Sigmoid colon (tissue), 7 donors: ENCODE results near the gene ACOD1. TPM values are rescaled to one million over a fixed set of nuclear protein-coding genes. Genes with fewer than 3 reads are reported as not detected.

Experiments used
- DNase-seq: peaks from one replicate; pipeline ENCODE4 v3.0.0-alpha.2; 2019
- H3K27ac ChIP-seq, 4 donors: fragments of 200-600 bp; sonication (generic); one replicate each; pipeline ENCODE4 v1.5.1; 2016 to 2019; ENCODE audit warnings: mild to moderate bottlenecking in 1 of 4
- H3K27me3 ChIP-seq, 3 donors: fragments of 200-600 bp; sonication (generic); one replicate each; pipeline ENCODE4 v1.5.1; 2019; ENCODE audit warnings: mild to moderate bottlenecking in 1 of 3
- H3K36me3 ChIP-seq, 4 donors: fragments of 200-600 bp; sonication (generic); one replicate each; pipeline ENCODE4 v1.5.1; 2016 to 2019
- H3K4me1 ChIP-seq, 4 donors: fragments of 200-600 bp; sonication (generic); one replicate each; pipeline ENCODE4 v1.5.1; 2017 to 2019
- H3K4me3 ChIP-seq, 4 donors: fragments of 200-600 bp; sonication (generic); one replicate each; pipeline ENCODE4 v1.5.1; 2017 to 2019; ENCODE audit warnings: mild to moderate bottlenecking in 2 of 4, moderate library complexity in 1 of 4
- H3K9me3 ChIP-seq, 4 donors: fragments of 200-600 bp in 3 of 4; sonication (generic) in 3 of 4; one replicate each; pipeline versions ENCODE4 v1.5.1 to v1.6.1; 2013 to 2019
- EP300 ChIP-seq, 4 donors: sonication (generic); formaldehyde crosslinking; IDR thresholded peaks; one replicate each; pipeline ENCODE4 v1.6.1; 2017; ENCODE audit warnings: antibody characterized with exemption in 4 of 4
- POLR2A ChIP-seq, 2 donors: fragments of 450-650 bp; IDR thresholded peaks; one replicate each; pipeline ENCODE4 v1.6.1; 2016; ENCODE audit warnings: antibody characterized with exemption in 2 of 2, mild to moderate bottlenecking in 2 of 2, moderate library complexity in 2 of 2
- POLR2AphosphoS5 ChIP-seq, 4 donors: sonication (generic); formaldehyde crosslinking; IDR thresholded peaks; one replicate each; pipeline ENCODE4 v1.6.1; 2017; ENCODE audit warnings: antibody characterized with exemption in 4 of 4
- WGBS, 2 donors: extraction: QIAGEN DNeasy Blood & Tissue Kit; methylation state at CpG; one replicate each; pipeline ENCODE4 v1.1.7; 2013; 5-methylcytosine and 5-hydroxymethylcytosine counted together
- intact Hi-C: fragments of 100-400 bp; cut with DNase I; formaldehyde crosslinking; loops from one replicate; pipeline ENCODE4 v1.15.1; 2023
- polyA plus RNA-seq, 3 donors: library from polyadenylated mRNA; stranded (reverse); fragments of 200-250 nt; gene quantifications; one replicate each; pipeline ENCODE4 v1.2.3, GENCODE V29; 2013
- total RNA-seq, 4 donors: library from RNA; depleted of rRNA; stranded (reverse); fragments of >200 nt; gene quantifications; one replicate each; pipeline ENCODE4 v1.1.0, GENCODE V29; 2016
- TF ChIP-seq, protein P1 (sequence below), 4 experiments: fragments of 450-650 bp in 3 of 4; fragments of 200-600 bp in 1 of 4; IDR thresholded peaks; one replicate each; pipeline ENCODE4 v1.5.1; 2016 to 2019; ENCODE audit warnings: antibody characterized with exemption in 4 of 4, mild to moderate bottlenecking in 3 of 4, moderate library complexity in 2 of 4
- donor health status: healthy with polysubstance abuse.
- donor health status: Bipolar disorder and iron deficiency.
- donor health status: healthy.

Gene ACOD1
- total and polyA plus RNA-seq, 7 donors = 0.10 TPM; not detected in 6

DNA sequence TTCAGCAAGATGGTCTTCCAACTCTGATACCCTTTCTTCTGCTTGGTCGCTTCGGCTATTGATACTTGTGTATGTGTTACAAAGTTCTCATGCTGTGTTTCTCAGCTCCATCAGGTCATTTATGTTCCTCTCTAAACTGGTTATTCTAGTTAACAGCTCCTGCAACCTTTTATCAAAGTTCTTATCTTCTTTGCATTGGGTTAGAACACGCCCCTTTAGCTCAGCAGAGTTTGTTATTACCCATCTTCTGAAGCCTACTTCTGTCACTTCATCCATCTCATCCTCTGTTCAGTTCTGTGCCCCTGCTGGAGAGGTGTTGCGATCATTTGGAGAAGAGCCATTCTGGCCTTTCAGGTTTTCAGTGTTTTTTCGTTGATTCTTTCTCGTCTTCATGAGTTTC, 18.7 kb downstream of the ACOD1 start:
- WGBS, 2 donors = 54 to 86% methylated on average over 6 of the region's 6 CpGs
- TF ChIP-seq, protein P1, sequence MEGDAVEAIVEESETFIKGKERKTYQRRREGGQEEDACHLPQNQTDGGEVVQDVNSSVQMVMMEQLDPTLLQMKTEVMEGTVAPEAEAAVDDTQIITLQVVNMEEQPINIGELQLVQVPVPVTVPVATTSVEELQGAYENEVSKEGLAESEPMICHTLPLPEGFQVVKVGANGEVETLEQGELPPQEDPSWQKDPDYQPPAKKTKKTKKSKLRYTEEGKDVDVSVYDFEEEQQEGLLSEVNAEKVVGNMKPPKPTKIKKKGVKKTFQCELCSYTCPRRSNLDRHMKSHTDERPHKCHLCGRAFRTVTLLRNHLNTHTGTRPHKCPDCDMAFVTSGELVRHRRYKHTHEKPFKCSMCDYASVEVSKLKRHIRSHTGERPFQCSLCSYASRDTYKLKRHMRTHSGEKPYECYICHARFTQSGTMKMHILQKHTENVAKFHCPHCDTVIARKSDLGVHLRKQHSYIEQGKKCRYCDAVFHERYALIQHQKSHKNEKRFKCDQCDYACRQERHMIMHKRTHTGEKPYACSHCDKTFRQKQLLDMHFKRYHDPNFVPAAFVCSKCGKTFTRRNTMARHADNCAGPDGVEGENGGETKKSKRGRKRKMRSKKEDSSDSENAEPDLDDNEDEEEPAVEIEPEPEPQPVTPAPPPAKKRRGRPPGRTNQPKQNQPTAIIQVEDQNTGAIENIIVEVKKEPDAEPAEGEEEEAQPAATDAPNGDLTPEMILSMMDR (IDR thresholded peaks at IDR 0.05) = no peak
- TF ChIP-seq EP300 (IDR thresholded peaks at IDR 0.05) (no peak), POLR2A (IDR thresholded peaks at IDR 0.05) (no peak), POLR2AphosphoS5 (IDR thresholded peaks at IDR 0.05) (no peak)

DNA sequence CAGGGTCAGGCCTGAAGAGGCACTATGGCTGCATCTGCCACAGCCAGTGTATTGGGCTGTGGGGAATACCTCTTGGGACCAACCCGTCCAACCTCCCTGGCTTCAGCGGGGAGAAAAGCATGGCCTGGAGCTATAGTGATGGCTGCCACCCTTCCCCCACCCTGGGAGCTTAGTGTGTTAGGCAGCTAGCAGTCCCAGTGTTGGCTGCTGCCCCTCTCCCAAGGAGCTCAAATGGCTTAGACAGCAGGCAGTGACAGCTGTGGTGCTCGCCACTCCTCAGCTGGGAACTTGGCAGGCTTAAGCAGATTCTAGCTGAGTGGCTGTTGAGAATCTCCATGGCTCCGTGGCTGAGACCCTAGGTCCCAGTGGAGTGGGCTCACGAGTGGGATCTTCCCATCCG, 19.7 kb downstream of the ACOD1 start:
- no peak overlapping the region for H3K27ac ChIP-seq
- peaks cover 0 to 11% (median 7%) of the 10 kb centered on the region in 4 donors for H3K4me1 ChIP-seq
- H3K36me3 ChIP-seq = no peaks in the 10 kb centered on the region
- no peak for DNase-seq
- no peak for TF ChIP-seq POLR2AphosphoS5 (IDR thresholded peaks at IDR 0.05)
- no peak for TF ChIP-seq EP300 (IDR thresholded peaks at IDR 0.05)
- no peak for TF ChIP-seq POLR2A (IDR thresholded peaks at IDR 0.05)
- TF ChIP-seq, protein P1 (IDR thresholded peaks at IDR 0.05) = no peak
- H3K27me3 ChIP-seq = no peaks in the 10 kb centered on the region
- H3K4me3 ChIP-seq = no peak overlapping the region
- no peaks in the 10 kb centered on the region for H3K9me3 ChIP-seq
- 85 to 93% methylated on average over 6 of the region's 6 CpGs for WGBS, 2 donors
- intact Hi-C loops = no loop called here

More for the DNA sequence above, 18.7 kb downstream of the ACOD1 start:
- Histone ChIP-seq H3K27me3 (no peaks in the 10 kb centered on the region), H3K27ac (no peak overlapping the region), H3K4me1 (peaks cover 0 to 11% (median 7%) of the 10 kb centered on the region in 4 donors), H3K4me3 (no peak overlapping the region), H3K36me3 (no peaks in the 10 kb centered on the region), H3K9me3 (no peaks in the 10 kb centered on the region)
- no peak for DNase-seq
- intact Hi-C loops = no loop called here

DNA sequence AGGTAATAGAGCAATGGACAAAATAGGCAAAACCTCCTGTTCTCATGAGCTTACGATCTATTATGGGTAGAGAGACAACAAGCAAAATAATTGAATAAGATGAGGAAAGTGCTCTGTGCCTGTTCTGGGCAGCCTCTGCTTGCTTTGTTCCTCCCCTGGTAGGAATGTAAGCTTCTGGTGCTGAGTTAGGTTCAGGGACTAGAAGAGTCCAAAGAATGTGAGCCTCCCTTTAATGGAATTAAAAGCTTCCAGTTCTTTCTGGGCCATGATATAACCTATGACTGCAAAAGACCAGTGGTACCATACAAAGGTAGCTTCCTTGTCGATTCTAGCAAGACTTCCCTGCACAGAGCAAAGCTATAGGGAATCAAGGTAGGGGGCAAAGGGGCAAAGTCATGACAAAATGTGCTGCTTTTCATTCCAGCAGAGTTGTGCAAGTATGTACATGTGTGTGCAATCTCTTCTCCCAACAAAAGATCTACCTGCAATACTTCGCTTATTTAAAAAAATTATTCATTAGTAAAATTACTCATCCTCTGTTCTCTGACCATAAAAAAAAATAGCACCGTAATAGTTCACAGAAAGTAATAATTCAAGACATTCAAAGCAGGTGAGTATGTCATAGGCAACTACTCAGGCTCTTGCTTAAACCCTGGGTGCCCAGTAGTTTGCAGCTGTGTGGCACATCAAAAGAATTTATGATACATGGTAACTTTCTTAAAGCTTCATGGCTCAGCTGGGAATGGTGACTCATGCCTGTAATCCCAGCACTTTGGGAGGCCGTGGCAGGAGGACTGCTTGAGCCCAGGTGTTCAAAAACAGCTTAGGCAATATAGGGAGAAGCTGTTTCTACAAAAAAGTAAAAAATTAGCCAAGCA, 21.4 kb downstream of the ACOD1 start:
- no peaks in the 10 kb centered on the region for H3K36me3 ChIP-seq
- H3K27ac ChIP-seq = no peak overlapping the region
- intact Hi-C loops = loop anchor here (10.0 kb wide), 1 partner anchor 495 kb away; no protein-coding TSS in a partner anchor
- DNase-seq = no peak
- no peaks in the 10 kb centered on the region for H3K27me3 ChIP-seq
- H3K4me3 ChIP-seq = no peak overlapping the region
- H3K4me1 ChIP-seq = peaks cover 0 to 11% (median 7%) of the 10 kb centered on the region in 4 donors
- TF ChIP-seq POLR2AphosphoS5 (IDR thresholded peaks at IDR 0.05) = no peak
- TF ChIP-seq EP300 (IDR thresholded peaks at IDR 0.05) = no peak
- TF ChIP-seq, protein P1 (IDR thresholded peaks at IDR 0.05) = no peak
- TF ChIP-seq POLR2A (IDR thresholded peaks at IDR 0.05) = no peak
- WGBS, 2 donors = 73 to 86% methylated on average over 5 of the region's 5 CpGs
- no peaks in the 10 kb centered on the region for H3K9me3 ChIP-seq

DNA sequence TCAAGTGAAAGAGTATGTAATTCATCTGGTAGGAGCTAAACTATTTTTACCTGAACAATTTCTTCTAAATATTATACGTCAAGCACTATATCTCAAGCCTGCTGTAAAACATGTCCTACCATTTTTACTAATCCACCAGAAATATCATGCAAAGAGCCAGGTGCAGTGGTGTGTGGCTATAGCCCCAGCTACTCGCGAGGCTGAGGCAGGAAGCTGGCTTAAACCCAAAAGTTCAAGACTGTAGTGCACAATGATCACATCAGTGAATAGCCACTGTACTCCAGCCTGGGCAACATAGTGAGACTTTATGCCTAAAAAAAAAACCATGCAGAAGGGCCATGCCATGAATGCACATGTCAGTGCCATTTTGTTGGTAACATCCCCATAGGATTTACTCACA, 22.9 kb downstream of the ACOD1 start:
- intact Hi-C loops = loop anchor here (10.0 kb wide), 1 partner anchor 496 kb away; no protein-coding TSS in a partner anchor
- Histone ChIP-seq H3K4me3 (no peak overlapping the region), H3K27me3 (no peaks in the 10 kb centered on the region), H3K36me3 (no peaks in the 10 kb centered on the region), H3K4me1 (peaks cover 0 to under 1% (median 0%) of the 10 kb centered on the region in 4 donors), H3K9me3 (no peaks in the 10 kb centered on the region), H3K27ac (no peak overlapping the region)
- TF ChIP-seq POLR2AphosphoS5 (IDR thresholded peaks at IDR 0.05) (no peak), POLR2A (IDR thresholded peaks at IDR 0.05) (no peak), EP300 (IDR thresholded peaks at IDR 0.05) (no peak)
- TF ChIP-seq, protein P1 (IDR thresholded peaks at IDR 0.05) = no peak
- WGBS, 2 donors = 36 to 49% methylated on average over 3 of the region's 3 CpGs
- DNase-seq = no peak
